Measurements from ENCODE around the gene TNRC18.
A peak's percentile ranks its signal among the peaks of the same experiment; 100 is the strongest.

Gene TNRC18

GRCh38 chr7:5424749-5425506 is 1.3 kb upstream of the TNRC18 start:
- Histone ChIP-seq H3K9ac (ENCODE audit: low read depth, low read length) (peak overlapping the region; percentile 100), H3K36me3 (ENCODE audit: insufficient read depth, low read length) (peaks cover 6% of the 10 kb centered on the region), H3K27me3 (ENCODE audit: control insufficient read depth, insufficient read depth, low read length) (no peaks in the 10 kb centered on the region), H3K4me3 (ENCODE audit: low read length) (peak overlapping the region; percentile 99), H3K9me3 (replicated peaks; ENCODE audit: low read length) (no peaks in the 10 kb centered on the region), H3K4me2 (ENCODE audit: low read length) (peak overlapping the region; percentile 99), H3K4me1 (ENCODE audit: control insufficient read depth, insufficient read depth, low read length) (peaks cover 23% of the 10 kb centered on the region)

- no peaks in the 10 kb centered on the region for H3K27me3 ChIP-seq (ENCODE audit: control insufficient read depth, insufficient read depth, low read length)
- peaks cover 19% of the 10 kb centered on the region for H3K4me1 ChIP-seq (ENCODE audit: control insufficient read depth, insufficient read depth, low read length)
- no peaks in the 10 kb centered on the region for H3K9me3 ChIP-seq (replicated peaks; ENCODE audit: low read length)
- H3K4me3 ChIP-seq (ENCODE audit: low read length), result peak overlapping the region; percentile 99
- peak overlapping the region; percentile 99 for H3K4me2 ChIP-seq (ENCODE audit: low read length)
- peak overlapping the region; percentile 100 for H3K9ac ChIP-seq (ENCODE audit: low read depth, low read length)
- H3K36me3 ChIP-seq (ENCODE audit: insufficient read depth, low read length), result peaks cover 6% of the 10 kb centered on the region
Measured at GRCh38 chr7:5423976-5424748, 528 bp upstream of the TNRC18 start.

- Histone ChIP-seq H3K9ac (ENCODE audit: low read depth, low read length) (peak overlapping the region; percentile 99), H3K4me3 (ENCODE audit: low read length) (peak overlapping the region; percentile 97), H3K4me2 (ENCODE audit: low read length) (peak overlapping the region; percentile 87), H3K4me1 (ENCODE audit: control insufficient read depth, insufficient read depth, low read length) (peaks cover 23% of the 10 kb centered on the region), H3K27me3 (ENCODE audit: control insufficient read depth, insufficient read depth, low read length) (no peaks in the 10 kb centered on the region), H3K9me3 (replicated peaks; ENCODE audit: low read length) (no peaks in the 10 kb centered on the region), H3K36me3 (ENCODE audit: insufficient read depth, low read length) (peaks cover 6% of the 10 kb centered on the region)
Measured at GRCh38 chr7:5422396-5423305, 983 bp downstream of the TNRC18 start.

GRCh38 chr7:5421714-5422395 is 1.8 kb downstream of the TNRC18 start:
- H3K4me3 ChIP-seq (ENCODE audit: low read length), result peak overlapping the region; percentile 97
- peaks cover 21% of the 10 kb centered on the region for H3K4me1 ChIP-seq (ENCODE audit: control insufficient read depth, insufficient read depth, low read length)
- peak overlapping the region; percentile 99 for H3K9ac ChIP-seq (ENCODE audit: low read depth, low read length)
- H3K27me3 ChIP-seq (ENCODE audit: control insufficient read depth, insufficient read depth, low read length), result no peaks in the 10 kb centered on the region
- H3K36me3 ChIP-seq (ENCODE audit: insufficient read depth, low read length), result peaks cover 6% of the 10 kb centered on the region
- peak overlapping the region; percentile 87 for H3K4me2 ChIP-seq (ENCODE audit: low read length)
- no peaks in the 10 kb centered on the region for H3K9me3 ChIP-seq (replicated peaks; ENCODE audit: low read length)

GRCh38 chr7:5420881-5421713 is 2.5 kb downstream of the TNRC18 start:
- peak overlapping the region; percentile 97 for H3K4me3 ChIP-seq (ENCODE audit: low read length)
- H3K9me3 ChIP-seq (replicated peaks; ENCODE audit: low read length), result no peaks in the 10 kb centered on the region
- H3K4me1 ChIP-seq (ENCODE audit: control insufficient read depth, insufficient read depth, low read length), result peaks cover 21% of the 10 kb centered on the region
- peaks cover 6% of the 10 kb centered on the region for H3K36me3 ChIP-seq (ENCODE audit: insufficient read depth, low read length)
- H3K4me2 ChIP-seq (ENCODE audit: low read length), result peak overlapping the region; percentile 87
- peak overlapping the region; percentile 99 for H3K9ac ChIP-seq (ENCODE audit: low read depth, low read length)
- no peaks in the 10 kb centered on the region for H3K27me3 ChIP-seq (ENCODE audit: control insufficient read depth, insufficient read depth, low read length)

GRCh38 chr7:5420067-5420880 is 3.4 kb downstream of the TNRC18 start:
- Histone ChIP-seq H3K27me3 (ENCODE audit: control insufficient read depth, insufficient read depth, low read length) (no peaks in the 10 kb centered on the region), H3K4me1 (ENCODE audit: control insufficient read depth, insufficient read depth, low read length) (peaks cover 21% of the 10 kb centered on the region), H3K9me3 (replicated peaks; ENCODE audit: low read length) (no peaks in the 10 kb centered on the region), H3K4me3 (ENCODE audit: low read length) (peak overlapping the region; percentile 97), H3K36me3 (ENCODE audit: insufficient read depth, low read length) (peaks cover 6% of the 10 kb centered on the region), H3K4me2 (ENCODE audit: low read length) (peak overlapping the region; percentile 87), H3K9ac (ENCODE audit: low read depth, low read length) (peak overlapping the region; percentile 99)

GRCh38 chr7:5419539-5420066 is 4.0 kb downstream of the TNRC18 start:
- Histone ChIP-seq H3K9me3 (replicated peaks; ENCODE audit: low read length) (no peaks in the 10 kb centered on the region), H3K27me3 (ENCODE audit: control insufficient read depth, insufficient read depth, low read length) (no peaks in the 10 kb centered on the region), H3K4me3 (ENCODE audit: low read length) (peak overlapping the region; percentile 97), H3K9ac (ENCODE audit: low read depth, low read length) (peak overlapping the region; percentile 99), H3K36me3 (ENCODE audit: insufficient read depth, low read length) (peaks cover 6% of the 10 kb centered on the region), H3K4me2 (ENCODE audit: low read length) (peak overlapping the region; percentile 87), H3K4me1 (ENCODE audit: control insufficient read depth, insufficient read depth, low read length) (peaks cover 21% of the 10 kb centered on the region)

GRCh38 chr7:5418285-5418582 is 5.4 kb downstream of the TNRC18 start:
- H3K9me3 ChIP-seq (replicated peaks; ENCODE audit: low read length), result no peaks in the 10 kb centered on the region
- H3K4me2 ChIP-seq (ENCODE audit: low read length), result peak overlapping the region; percentile 87
- H3K36me3 ChIP-seq (ENCODE audit: insufficient read depth, low read length), result peaks cover 6% of the 10 kb centered on the region
- peak overlapping the region; percentile 97 for H3K4me3 ChIP-seq (ENCODE audit: low read length)
- H3K9ac ChIP-seq (ENCODE audit: low read depth, low read length), result peak overlapping the region; percentile 99
- H3K27me3 ChIP-seq (ENCODE audit: control insufficient read depth, insufficient read depth, low read length), result no peaks in the 10 kb centered on the region
- peaks cover 21% of the 10 kb centered on the region for H3K4me1 ChIP-seq (ENCODE audit: control insufficient read depth, insufficient read depth, low read length)

- H3K4me3 ChIP-seq (ENCODE audit: low read length), result no peak overlapping the region
- no peaks in the 10 kb centered on the region for H3K27me3 ChIP-seq (ENCODE audit: control insufficient read depth, insufficient read depth, low read length)
- H3K9me3 ChIP-seq (replicated peaks; ENCODE audit: low read length), result no peaks in the 10 kb centered on the region
- peaks cover 6% of the 10 kb centered on the region for H3K36me3 ChIP-seq (ENCODE audit: insufficient read depth, low read length)
- H3K4me1 ChIP-seq (ENCODE audit: control insufficient read depth, insufficient read depth, low read length), result peaks cover 21% of the 10 kb centered on the region
- H3K9ac ChIP-seq (ENCODE audit: low read depth, low read length), result no peak overlapping the region
- peak overlapping the region; percentile 2 for H3K4me2 ChIP-seq (ENCODE audit: low read length)
Measured at GRCh38 chr7:5417106-5418071, 6.2 kb downstream of the TNRC18 start.

All from skeletal muscle satellite cell (primary cell).